ENCODE results near the gene ACSF2. TPM values are rescaled to one million over a fixed set of nuclear protein-coding genes. Genes with fewer than 3 reads are reported as not detected.

ACSF2 gene
- total RNA-seq, 1 donor from 2014 or later, result 28.1 TPM

GRCh38 chr17:50447870-50448595 lies 22.0 kb downstream of the ACSF2 start:
- no peak for TF ChIP-seq CTCF (IDR thresholded peaks at IDR 0.05)
- Mint-ChIP-seq H3K36me3 (ENCODE audit: unreplicated experiment) (no peaks in the 10 kb centered on the region), H3K27me3 (ENCODE audit: unreplicated experiment) (no peaks in the 10 kb centered on the region), H3K4me1 (ENCODE audit: unreplicated experiment) (peaks cover 8% of the 10 kb centered on the region), H3K4me3 (ENCODE audit: unreplicated experiment) (no peak overlapping the region), H3K27ac (ENCODE audit: unreplicated experiment) (no peak overlapping the region), H3K9me3 (ENCODE audit: unreplicated experiment) (no peaks in the 10 kb centered on the region)
- DNase-seq (ENCODE audit: extremely low spot score, unreplicated experiment), result no peak

GRCh38 chr17:50448643-50449042 lies 22.6 kb downstream of the ACSF2 start:
- Mint-ChIP-seq H3K9me3 (ENCODE audit: unreplicated experiment) (no peaks in the 10 kb centered on the region), H3K27me3 (ENCODE audit: unreplicated experiment) (no peaks in the 10 kb centered on the region), H3K4me1 (ENCODE audit: unreplicated experiment) (peaks cover 2% of the 10 kb centered on the region), H3K27ac (ENCODE audit: unreplicated experiment) (no peak overlapping the region), H3K4me3 (ENCODE audit: unreplicated experiment) (no peak overlapping the region), H3K36me3 (ENCODE audit: unreplicated experiment) (no peaks in the 10 kb centered on the region)
- TF ChIP-seq CTCF (IDR thresholded peaks at IDR 0.05), result no peak
- no peak for DNase-seq (ENCODE audit: extremely low spot score, unreplicated experiment)

- Mint-ChIP-seq H3K27ac (ENCODE audit: unreplicated experiment) (no peak overlapping the region), H3K4me1 (ENCODE audit: unreplicated experiment) (no peaks in the 10 kb centered on the region), H3K9me3 (ENCODE audit: unreplicated experiment) (no peaks in the 10 kb centered on the region), H3K4me3 (ENCODE audit: unreplicated experiment) (no peak overlapping the region), H3K27me3 (ENCODE audit: unreplicated experiment) (no peaks in the 10 kb centered on the region), H3K36me3 (ENCODE audit: unreplicated experiment) (no peaks in the 10 kb centered on the region)
- DNase-seq (ENCODE audit: extremely low spot score, unreplicated experiment), result no peak
- TF ChIP-seq CTCF (IDR thresholded peaks at IDR 0.05), result no peak
These were observed 26.1 kb downstream of the ACSF2 start for GRCh38 chr17:50451943-50452629.

- TF ChIP-seq CTCF (IDR thresholded peaks at IDR 0.05), result no peak
- H3K27ac Mint-ChIP-seq (ENCODE audit: unreplicated experiment), result no peak overlapping the region
- H3K4me1 Mint-ChIP-seq (ENCODE audit: unreplicated experiment), result no peaks in the 10 kb centered on the region
- H3K27me3 Mint-ChIP-seq (ENCODE audit: unreplicated experiment), result no peaks in the 10 kb centered on the region
- no peaks in the 10 kb centered on the region for H3K36me3 Mint-ChIP-seq (ENCODE audit: unreplicated experiment)
- DNase-seq (ENCODE audit: extremely low spot score, unreplicated experiment), result no peak
- H3K9me3 Mint-ChIP-seq (ENCODE audit: unreplicated experiment), result no peaks in the 10 kb centered on the region
- no peak overlapping the region for H3K4me3 Mint-ChIP-seq (ENCODE audit: unreplicated experiment)
These were observed 26.7 kb downstream of the ACSF2 start for GRCh38 chr17:50452630-50453300.

- H3K36me3 Mint-ChIP-seq (ENCODE audit: unreplicated experiment), result no peaks in the 10 kb centered on the region
- no peaks in the 10 kb centered on the region for H3K9me3 Mint-ChIP-seq (ENCODE audit: unreplicated experiment)
- DNase-seq (ENCODE audit: extremely low spot score, unreplicated experiment), result no peak
- no peaks in the 10 kb centered on the region for H3K27me3 Mint-ChIP-seq (ENCODE audit: unreplicated experiment)
- no peak overlapping the region for H3K4me3 Mint-ChIP-seq (ENCODE audit: unreplicated experiment)
- TF ChIP-seq CTCF (IDR thresholded peaks at IDR 0.05), result no peak
- H3K4me1 Mint-ChIP-seq (ENCODE audit: unreplicated experiment), result no peaks in the 10 kb centered on the region
- no peak overlapping the region for H3K27ac Mint-ChIP-seq (ENCODE audit: unreplicated experiment)
These were observed 27.9 kb downstream of the ACSF2 start for GRCh38 chr17:50453901-50454300.
